SK-N-SH (cell line): ENCODE results near the gene TRUB2.

ENCODE experiments used
- EZH2phosphoT487 ChIP-seq: fragments of 200-600 bp; sonication (generic); IDR thresholded peaks from 2 replicates; pipeline ENCODE4 v1.6.1; 2017; ENCODE audit warnings: low read depth, mixed run types, mild to moderate bottlenecking, antibody characterized with exemption, moderate library complexity, borderline replicate concordance
- JUND ChIP-seq: IDR thresholded peaks from 2 replicates; pipeline ENCODE4 v1.4.0; 2012
- POLR2AphosphoS5 ChIP-seq: IDR thresholded peaks from 2 replicates; pipeline ENCODE4 v1.6.1; 2012; ENCODE audit warnings: low read depth, low read length
- RXRA ChIP-seq: IDR thresholded peaks from 2 replicates; pipeline ENCODE4 v1.4.0; 2012; ENCODE audit warnings: low read depth, mild to moderate bottlenecking, borderline replicate concordance
- TF ChIP-seq, protein P1 (sequence below): fragments of 200-600 bp; sonication (generic); IDR thresholded peaks from 2 replicates; pipeline ENCODE4 v1.6.1; 2017; ENCODE audit warnings: antibody characterized with exemption, mild to moderate bottlenecking, moderate library complexity
- TF ChIP-seq, protein P2 (sequence below): IDR thresholded peaks from 2 replicates; pipeline ENCODE4 v1.4.0; 2012; ENCODE audit warnings: low read depth

DNA sequence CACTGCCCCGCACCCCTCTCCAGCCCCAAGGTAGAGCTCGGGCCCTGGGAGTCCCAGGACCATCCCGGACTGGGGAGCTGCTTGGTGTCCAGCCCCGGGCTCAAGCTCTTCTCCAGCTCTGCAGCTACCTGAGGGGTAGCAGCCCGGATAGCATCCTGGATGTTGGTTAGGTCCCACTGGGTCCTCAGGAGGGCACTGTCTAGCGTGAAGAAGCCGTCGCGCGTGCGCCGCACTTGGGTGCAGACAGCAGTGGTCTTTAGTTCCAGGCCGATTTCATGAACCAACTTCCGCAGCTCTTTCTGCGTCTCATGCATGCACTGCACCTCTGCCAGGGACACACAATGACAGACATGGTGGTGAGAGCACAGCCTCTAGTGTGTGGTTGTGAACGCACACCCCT, 12.7 kb downstream of the TRUB2 start:
- TF ChIP-seq RXRA, result no peak
- TF ChIP-seq, protein P1, sequence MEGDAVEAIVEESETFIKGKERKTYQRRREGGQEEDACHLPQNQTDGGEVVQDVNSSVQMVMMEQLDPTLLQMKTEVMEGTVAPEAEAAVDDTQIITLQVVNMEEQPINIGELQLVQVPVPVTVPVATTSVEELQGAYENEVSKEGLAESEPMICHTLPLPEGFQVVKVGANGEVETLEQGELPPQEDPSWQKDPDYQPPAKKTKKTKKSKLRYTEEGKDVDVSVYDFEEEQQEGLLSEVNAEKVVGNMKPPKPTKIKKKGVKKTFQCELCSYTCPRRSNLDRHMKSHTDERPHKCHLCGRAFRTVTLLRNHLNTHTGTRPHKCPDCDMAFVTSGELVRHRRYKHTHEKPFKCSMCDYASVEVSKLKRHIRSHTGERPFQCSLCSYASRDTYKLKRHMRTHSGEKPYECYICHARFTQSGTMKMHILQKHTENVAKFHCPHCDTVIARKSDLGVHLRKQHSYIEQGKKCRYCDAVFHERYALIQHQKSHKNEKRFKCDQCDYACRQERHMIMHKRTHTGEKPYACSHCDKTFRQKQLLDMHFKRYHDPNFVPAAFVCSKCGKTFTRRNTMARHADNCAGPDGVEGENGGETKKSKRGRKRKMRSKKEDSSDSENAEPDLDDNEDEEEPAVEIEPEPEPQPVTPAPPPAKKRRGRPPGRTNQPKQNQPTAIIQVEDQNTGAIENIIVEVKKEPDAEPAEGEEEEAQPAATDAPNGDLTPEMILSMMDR, result no peak
- TF ChIP-seq, protein P2, sequence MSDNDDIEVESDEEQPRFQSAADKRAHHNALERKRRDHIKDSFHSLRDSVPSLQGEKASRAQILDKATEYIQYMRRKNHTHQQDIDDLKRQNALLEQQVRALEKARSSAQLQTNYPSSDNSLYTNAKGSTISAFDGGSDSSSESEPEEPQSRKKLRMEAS, result no peak
- TF ChIP-seq JUND, result no peak
- TF ChIP-seq EZH2phosphoT487, result no peak
- no peak for TF ChIP-seq POLR2AphosphoS5
